Measurements from ENCODE around the gene TNFRSF25.

GRCh38 chr1:6420454-6421042 is 45.4 kb downstream of the TNFRSF25 start:
- TF ChIP-seq POLR2A (IDR thresholded peaks at IDR 0.05; ENCODE audit: low read depth, low read length) (no peak), POLR2AphosphoS5 (IDR thresholded peaks at IDR 0.05; ENCODE audit: low read depth, low read length) (no peak)
